Uterine smooth muscle cell (primary cell): ENCODE results near the gene MED12. TPM values are rescaled to one million over a fixed set of nuclear protein-coding genes. Genes with fewer than 3 reads are reported as not detected.

ENCODE experiments used
- total RNA-seq: library from RNA; depleted of rRNA; stranded (reverse); fragments of >200 nt; gene quantifications from 2 replicates; pipeline ENCODE4 v1.2.3, GENCODE V29; 2014

Gene MED12
- total RNA-seq: 15.6 and 28.7 TPM in 2 replicates

DNA sequence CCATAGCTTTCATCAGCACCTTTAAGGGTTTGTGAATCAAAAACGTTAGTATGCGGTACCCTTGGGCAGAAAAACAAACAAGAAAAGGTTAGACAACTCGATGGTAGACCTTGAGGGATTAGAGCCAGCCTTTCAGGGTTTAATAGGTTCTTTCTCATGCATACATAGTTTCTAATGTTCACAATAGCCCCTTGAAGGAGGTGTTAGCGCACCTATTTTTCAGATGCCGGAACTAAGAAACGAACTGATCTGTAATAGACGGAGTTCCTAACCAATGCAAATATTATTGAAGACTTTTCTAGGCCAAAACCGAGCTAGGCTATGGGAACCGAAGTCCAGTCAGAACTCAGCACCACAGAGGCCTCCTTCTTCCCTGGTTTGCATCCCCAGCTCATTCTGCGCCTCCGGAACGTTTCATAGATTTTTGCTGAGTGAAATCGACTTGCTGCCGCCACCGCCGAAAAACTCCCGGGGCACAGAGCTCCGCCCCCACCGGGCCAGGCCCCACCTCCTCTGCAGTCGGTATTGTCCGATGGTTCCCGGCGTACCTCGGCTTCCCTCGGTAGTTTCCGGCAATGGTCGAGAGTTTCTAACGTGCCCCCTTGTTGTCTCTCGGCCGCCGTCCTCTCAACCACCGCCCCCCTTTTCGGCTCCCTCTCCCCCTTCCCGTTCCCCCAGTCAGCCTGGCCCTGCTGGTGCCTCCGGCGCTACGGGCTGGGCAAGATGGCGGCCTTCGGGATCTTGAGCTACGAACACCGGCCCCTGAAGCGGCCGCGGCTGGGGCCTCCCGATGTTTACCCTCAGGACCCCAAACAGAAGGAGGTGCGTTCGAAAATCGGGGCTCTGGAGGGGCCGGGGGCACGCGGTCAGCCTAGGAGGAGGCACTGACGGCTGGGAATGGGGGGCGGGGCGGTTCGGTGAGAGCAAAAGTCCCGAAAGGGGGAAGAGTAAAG, at the start of gene MED12:
MED12 (plus strand) TSS at position 565 of the 953 bp plus-strand sequence; CDS start at position 724, 159 bp downstream.

DNA sequence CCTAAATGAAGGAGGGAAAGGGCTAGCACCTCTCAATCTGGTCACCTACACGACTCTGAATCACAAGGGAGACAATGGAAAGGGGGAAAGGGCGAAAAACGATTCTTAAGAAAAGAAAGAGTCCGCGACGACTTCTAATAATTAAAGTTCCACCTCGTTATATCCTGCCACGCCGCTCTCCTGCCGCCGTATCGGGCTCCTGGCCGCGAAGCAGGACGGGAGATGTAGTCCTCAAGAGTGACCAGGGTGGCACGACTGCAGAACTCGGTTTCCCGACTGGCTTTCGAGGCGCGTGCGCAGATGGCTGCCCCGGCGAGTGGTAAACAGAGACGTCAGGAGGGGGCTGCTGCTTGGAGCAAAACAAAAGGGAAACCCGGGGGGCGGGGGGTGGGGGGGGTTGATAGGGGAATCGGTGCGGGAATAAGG, 22.8 kb upstream of the MED12 start, which contains the start of gene FOXO4:
FOXO4 (plus strand) TSS at position 297 of the 426 bp plus-strand sequence. CDS start 678 bp downstream, outside the sequence.

DNA sequence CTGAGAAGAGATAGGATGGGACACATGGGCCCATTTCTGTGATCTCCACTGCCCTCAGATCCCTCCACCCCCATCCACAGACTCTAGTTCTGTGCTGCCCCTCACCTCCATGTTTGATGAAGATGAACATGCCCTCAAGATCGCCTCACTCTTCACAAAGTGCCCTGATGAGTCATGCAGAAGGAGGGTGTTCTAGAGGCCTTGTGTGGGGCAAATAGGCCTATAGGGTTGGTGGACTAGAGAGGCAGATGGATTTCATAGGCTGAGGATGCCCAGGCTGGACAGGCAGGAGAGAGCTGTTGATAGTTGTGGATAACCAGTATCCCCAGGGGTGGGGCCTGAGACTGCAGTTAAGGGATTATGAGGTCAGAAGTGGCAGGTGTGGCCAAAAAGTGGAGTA, 12.0 kb upstream of the MED12 start, which contains the start of gene CXorf65:
CXorf65 (minus strand) TSS at position 314 of the 400 bp plus-strand sequence; CDS start at position 130, 184 bp downstream.

DNA sequence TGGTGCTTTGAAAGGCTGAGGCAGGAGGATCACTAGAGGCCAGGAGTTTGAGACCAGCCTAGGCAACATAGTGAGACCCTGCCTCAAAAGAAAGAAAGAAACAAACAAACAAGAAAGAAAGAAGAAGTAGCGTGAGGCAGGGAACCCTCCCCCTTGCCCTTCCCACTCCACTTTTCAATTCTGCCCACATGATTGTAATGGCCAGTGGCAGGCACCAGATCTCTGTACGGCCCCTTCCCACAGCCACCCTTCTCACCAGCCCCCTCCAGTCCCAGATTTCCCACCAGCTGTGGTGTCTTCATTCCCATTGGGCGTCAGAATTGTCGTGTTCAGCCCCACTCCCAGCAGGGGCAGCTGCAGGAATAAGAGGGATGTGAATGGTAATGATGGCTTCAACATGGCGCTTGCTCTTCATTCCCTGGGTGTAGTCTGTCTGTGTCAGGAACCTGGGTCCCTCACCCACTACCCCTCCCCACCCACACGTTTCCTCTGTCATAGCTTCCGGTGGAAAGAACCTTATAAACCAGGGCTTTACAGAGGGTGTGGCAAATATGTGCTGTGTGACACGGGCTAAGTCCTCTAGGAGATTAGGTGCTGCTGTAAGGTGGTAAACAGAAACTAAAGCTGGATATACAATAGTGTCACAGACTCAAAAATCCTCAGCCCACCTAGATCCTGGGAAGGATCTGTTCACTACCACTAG, 7.1 kb upstream of the MED12 start, which contains the start of gene IL2RG:
IL2RG (minus strand) TSS at position 437 of the 703 bp plus-strand sequence; CDS start at position 399, 38 bp downstream.

DNA sequence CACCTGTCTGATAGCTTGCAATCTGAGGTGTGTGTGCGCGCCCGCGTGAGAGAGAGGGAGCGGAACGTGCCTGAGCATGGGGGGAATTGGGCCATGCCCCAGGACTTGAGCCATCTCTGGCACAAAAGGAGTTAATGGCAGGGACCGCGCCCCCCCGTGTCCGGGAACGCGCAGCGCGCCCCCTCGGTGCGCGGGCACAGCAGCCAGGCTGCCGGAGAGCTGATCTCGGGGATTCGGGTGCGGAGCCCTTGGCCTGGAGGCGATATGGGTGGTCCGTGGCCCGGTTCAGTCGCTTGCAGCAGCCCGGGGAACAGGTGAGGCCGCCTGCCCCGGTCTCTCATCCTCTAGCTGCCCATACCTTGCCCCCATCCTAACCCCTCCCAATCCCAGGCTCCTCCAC, 26.3 kb downstream of the MED12 start, which contains the start of gene NLGN3:
NLGN3 (plus strand) TSS at position 191 of the 400 bp plus-strand sequence. CDS start 2,909 bp downstream, outside the sequence.

Other genes starting within 250 kb of the MED12 start
- 0.12 TPM in 1 of 2 replicates, not detected in the other for gene TEX11, start 209.9 kb upstream of the MED12 start, total RNA-seq
- not detected in 2 replicates for gene SLC7A3, start 187.5 kb upstream of the MED12 start, total RNA-seq
- gene SNX12, start 50.3 kb upstream of the MED12 start, total RNA-seq: 55.7 and 57.2 TPM in 2 replicates
- gene FOXO4, start 22.7 kb upstream of the MED12 start, total RNA-seq: 2.2 and 4.6 TPM in 2 replicates
- gene CXorf65, start 11.9 kb upstream of the MED12 start, total RNA-seq: not detected in 2 replicates
- not detected in 2 replicates for gene IL2RG, start 7.0 kb upstream of the MED12 start, total RNA-seq
- gene NLGN3, start 26.2 kb downstream of the MED12 start, total RNA-seq: under 0.01 and 0.12 TPM in 2 replicates
- not detected in 2 replicates for gene GJB1, start 104.6 kb downstream of the MED12 start, total RNA-seq
- 12.0 and 14.0 TPM in 2 replicates for gene ZMYM3, start 135.5 kb downstream of the MED12 start, total RNA-seq
- gene NONO, start 165.0 kb downstream of the MED12 start, total RNA-seq: 400 and 456 TPM in 2 replicates
- 1.00 and 1.2 TPM in 2 replicates for gene ITGB1BP2, start 183.2 kb downstream of the MED12 start, total RNA-seq
- 63.2 and 68.9 TPM in 2 replicates for gene TAF1, start 247.8 kb downstream of the MED12 start, total RNA-seq